Measurements from ENCODE around the gene BEAN1. TPM values are rescaled to one million over a fixed set of nuclear protein-coding genes. Genes with fewer than 3 reads are reported as not detected.

Gene BEAN1
- polyA plus RNA-seq, 1 donor from 2014 or later = 0.16 TPM

DNA sequence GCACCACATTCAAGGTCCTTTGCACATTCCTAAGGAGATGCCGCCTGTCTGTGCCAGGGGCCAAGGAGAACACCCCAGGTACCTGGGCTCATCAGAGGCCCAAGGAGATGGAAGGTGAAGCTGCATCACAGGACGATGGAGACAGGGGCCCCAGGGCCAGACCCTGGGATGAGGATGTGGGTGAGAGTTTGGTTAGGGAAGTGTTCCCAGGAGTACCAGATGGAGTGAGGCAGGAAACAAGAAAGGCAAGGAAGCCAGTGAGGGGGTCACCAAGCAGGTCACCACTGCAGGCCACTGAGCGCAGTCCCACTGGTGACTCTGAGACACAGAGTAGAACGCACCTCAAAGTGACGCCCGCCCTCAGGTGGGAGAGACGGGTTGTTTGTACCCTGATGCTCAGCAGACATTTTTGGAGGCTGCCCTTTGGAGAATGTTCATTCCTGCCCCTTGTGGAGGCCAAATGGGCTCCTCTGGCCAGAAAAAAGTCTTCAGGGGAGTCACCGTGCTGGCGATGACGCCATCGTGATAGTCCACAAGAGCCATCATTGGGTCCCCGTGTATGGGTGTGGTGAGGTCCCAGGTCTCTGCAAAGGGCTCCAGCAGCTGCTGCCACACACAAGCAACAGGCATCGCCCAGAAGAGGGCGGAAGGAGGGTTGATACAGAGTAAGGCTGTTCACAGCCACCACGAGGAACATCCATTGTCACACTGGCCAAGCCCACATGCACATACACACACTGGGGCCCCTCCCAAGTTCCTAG, 57.5 kb downstream of the BEAN1 start:
- Histone ChIP-seq H3K4me2 (ENCODE audit: low read length) (no peak overlapping the region), H3K27me3 (ENCODE audit: insufficient read depth, low read depth, low read length) (no peaks in the 10 kb centered on the region), H3K9me3 (ENCODE audit: low read length) (no peaks in the 10 kb centered on the region), H3K79me2 (replicated peaks; ENCODE audit: insufficient read depth, low read length) (no peaks in the 10 kb centered on the region), H3K4me3 (ENCODE audit: low read length) (no peak overlapping the region), H3K36me3 (ENCODE audit: insufficient read depth, low read length) (no peaks in the 10 kb centered on the region), H3K9me2 (ENCODE audit: insufficient read depth, low read length) (no peaks in the 10 kb centered on the region), H3F3A (ENCODE audit: insufficient read depth, low read length, poor library complexity, severe bottlenecking) (no peaks in the 10 kb centered on the region), H3K27ac (ENCODE audit: low read length) (no peak overlapping the region), H3K9ac (ENCODE audit: low read length) (no peak overlapping the region), H4K20me1 (ENCODE audit: insufficient read depth) (no peaks in the 10 kb centered on the region), H2AFZ (ENCODE audit: low read depth, low read length) (no peak overlapping the region)
- no peak for TF ChIP-seq EZH2 (IDR thresholded peaks at IDR 0.05; ENCODE audit: borderline replicate concordance, insufficient read depth, low read length, poor library complexity, severe bottlenecking)
- no peak for TF ChIP-seq SMC3 (conservative IDR thresholded peaks at IDR 0.05; ENCODE audit: poor library complexity)
- TF ChIP-seq RAD21 (conservative IDR thresholded peaks at IDR 0.05) = no peak
- no peak for TF ChIP-seq MXI1 (conservative IDR thresholded peaks at IDR 0.05; ENCODE audit: poor library complexity, severe bottlenecking)
- TF ChIP-seq POLR2AphosphoS5 (IDR thresholded peaks at IDR 0.05) = no peak
- no peak for TF ChIP-seq TAF1 (IDR thresholded peaks at IDR 0.05; ENCODE audit: low read depth)
- TF ChIP-seq, protein P1, sequence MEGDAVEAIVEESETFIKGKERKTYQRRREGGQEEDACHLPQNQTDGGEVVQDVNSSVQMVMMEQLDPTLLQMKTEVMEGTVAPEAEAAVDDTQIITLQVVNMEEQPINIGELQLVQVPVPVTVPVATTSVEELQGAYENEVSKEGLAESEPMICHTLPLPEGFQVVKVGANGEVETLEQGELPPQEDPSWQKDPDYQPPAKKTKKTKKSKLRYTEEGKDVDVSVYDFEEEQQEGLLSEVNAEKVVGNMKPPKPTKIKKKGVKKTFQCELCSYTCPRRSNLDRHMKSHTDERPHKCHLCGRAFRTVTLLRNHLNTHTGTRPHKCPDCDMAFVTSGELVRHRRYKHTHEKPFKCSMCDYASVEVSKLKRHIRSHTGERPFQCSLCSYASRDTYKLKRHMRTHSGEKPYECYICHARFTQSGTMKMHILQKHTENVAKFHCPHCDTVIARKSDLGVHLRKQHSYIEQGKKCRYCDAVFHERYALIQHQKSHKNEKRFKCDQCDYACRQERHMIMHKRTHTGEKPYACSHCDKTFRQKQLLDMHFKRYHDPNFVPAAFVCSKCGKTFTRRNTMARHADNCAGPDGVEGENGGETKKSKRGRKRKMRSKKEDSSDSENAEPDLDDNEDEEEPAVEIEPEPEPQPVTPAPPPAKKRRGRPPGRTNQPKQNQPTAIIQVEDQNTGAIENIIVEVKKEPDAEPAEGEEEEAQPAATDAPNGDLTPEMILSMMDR (IDR thresholded peaks at IDR 0.05; ENCODE audit: poor library complexity, severe bottlenecking) = no peak
- TF ChIP-seq EP300 (conservative IDR thresholded peaks at IDR 0.05; ENCODE audit: poor library complexity, severe bottlenecking) = no peak
- TF ChIP-seq, protein P2, sequence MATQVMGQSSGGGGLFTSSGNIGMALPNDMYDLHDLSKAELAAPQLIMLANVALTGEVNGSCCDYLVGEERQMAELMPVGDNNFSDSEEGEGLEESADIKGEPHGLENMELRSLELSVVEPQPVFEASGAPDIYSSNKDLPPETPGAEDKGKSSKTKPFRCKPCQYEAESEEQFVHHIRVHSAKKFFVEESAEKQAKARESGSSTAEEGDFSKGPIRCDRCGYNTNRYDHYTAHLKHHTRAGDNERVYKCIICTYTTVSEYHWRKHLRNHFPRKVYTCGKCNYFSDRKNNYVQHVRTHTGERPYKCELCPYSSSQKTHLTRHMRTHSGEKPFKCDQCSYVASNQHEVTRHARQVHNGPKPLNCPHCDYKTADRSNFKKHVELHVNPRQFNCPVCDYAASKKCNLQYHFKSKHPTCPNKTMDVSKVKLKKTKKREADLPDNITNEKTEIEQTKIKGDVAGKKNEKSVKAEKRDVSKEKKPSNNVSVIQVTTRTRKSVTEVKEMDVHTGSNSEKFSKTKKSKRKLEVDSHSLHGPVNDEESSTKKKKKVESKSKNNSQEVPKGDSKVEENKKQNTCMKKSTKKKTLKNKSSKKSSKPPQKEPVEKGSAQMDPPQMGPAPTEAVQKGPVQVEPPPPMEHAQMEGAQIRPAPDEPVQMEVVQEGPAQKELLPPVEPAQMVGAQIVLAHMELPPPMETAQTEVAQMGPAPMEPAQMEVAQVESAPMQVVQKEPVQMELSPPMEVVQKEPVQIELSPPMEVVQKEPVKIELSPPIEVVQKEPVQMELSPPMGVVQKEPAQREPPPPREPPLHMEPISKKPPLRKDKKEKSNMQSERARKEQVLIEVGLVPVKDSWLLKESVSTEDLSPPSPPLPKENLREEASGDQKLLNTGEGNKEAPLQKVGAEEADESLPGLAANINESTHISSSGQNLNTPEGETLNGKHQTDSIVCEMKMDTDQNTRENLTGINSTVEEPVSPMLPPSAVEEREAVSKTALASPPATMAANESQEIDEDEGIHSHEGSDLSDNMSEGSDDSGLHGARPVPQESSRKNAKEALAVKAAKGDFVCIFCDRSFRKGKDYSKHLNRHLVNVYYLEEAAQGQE (IDR thresholded peaks at IDR 0.05; ENCODE audit: borderline replicate concordance) = no peak

DNA sequence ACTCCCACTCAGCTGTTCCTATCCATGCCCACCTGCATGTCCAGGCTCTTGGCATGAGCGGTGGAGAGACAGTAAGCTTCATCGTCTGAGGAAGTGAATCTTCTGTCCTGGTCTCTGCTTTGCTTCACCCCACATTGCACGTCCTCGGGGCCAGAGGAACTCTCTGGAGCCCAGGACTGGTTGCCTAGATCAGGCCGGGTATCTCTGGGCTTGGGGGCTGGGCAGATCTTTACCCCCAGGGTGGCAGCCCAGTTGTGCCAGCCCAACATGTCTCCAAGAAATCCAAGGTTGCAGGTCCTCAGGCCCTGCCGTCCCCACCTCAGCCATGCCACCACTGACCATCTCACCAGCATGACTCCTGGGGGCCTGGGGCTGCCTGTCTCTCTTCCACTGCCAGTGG, 58.3 kb downstream of the BEAN1 start:
- Histone ChIP-seq H3K79me2 (replicated peaks; ENCODE audit: insufficient read depth, low read length) (no peaks in the 10 kb centered on the region), H2AFZ (ENCODE audit: low read depth, low read length) (no peak overlapping the region), H3K4me2 (ENCODE audit: low read length) (no peak overlapping the region), H3F3A (ENCODE audit: insufficient read depth, low read length, poor library complexity, severe bottlenecking) (no peaks in the 10 kb centered on the region), H3K4me3 (ENCODE audit: low read length) (no peak overlapping the region), H4K20me1 (ENCODE audit: insufficient read depth) (no peaks in the 10 kb centered on the region), H3K9me2 (ENCODE audit: insufficient read depth, low read length) (no peaks in the 10 kb centered on the region), H3K27me3 (ENCODE audit: insufficient read depth, low read depth, low read length) (no peaks in the 10 kb centered on the region), H3K27ac (ENCODE audit: low read length) (no peak overlapping the region), H3K9ac (ENCODE audit: low read length) (no peak overlapping the region), H3K9me3 (ENCODE audit: low read length) (no peaks in the 10 kb centered on the region), H3K36me3 (ENCODE audit: insufficient read depth, low read length) (no peaks in the 10 kb centered on the region)
- TF ChIP-seq RAD21 (conservative IDR thresholded peaks at IDR 0.05) = no peak
- no peak for TF ChIP-seq EZH2 (IDR thresholded peaks at IDR 0.05; ENCODE audit: borderline replicate concordance, insufficient read depth, low read length, poor library complexity, severe bottlenecking)
- no peak for TF ChIP-seq SMC3 (conservative IDR thresholded peaks at IDR 0.05; ENCODE audit: poor library complexity)
- TF ChIP-seq TAF1 (IDR thresholded peaks at IDR 0.05; ENCODE audit: low read depth) = no peak
- no peak for TF ChIP-seq MXI1 (conservative IDR thresholded peaks at IDR 0.05; ENCODE audit: poor library complexity, severe bottlenecking)
- TF ChIP-seq, protein P1 (IDR thresholded peaks at IDR 0.05; ENCODE audit: poor library complexity, severe bottlenecking) = no peak
